Left colon (tissue), 2 donors: ENCODE data around the gene BCAS3. TPM values are rescaled to one million over a fixed set of nuclear protein-coding genes. Genes with fewer than 3 reads are reported as not detected.
"Not testable (repeated sequence)": the region's sequence is repeated elsewhere in the genome, so short reads cannot be mapped to it uniquely, and the experiment has no call there.

Experiments
- ATAC-seq: fragments of 200-7000 bp; cut with Tn5 transposase; one replicate; pipeline ENCODE4 v1.9.1; 2020; ENCODE audit warnings: mild to moderate bottlenecking, moderate library complexity
- DNase-seq, 2 donors: peaks; one replicate each; pipeline ENCODE4 v3.0.0-alpha.2; 2020
- intact Hi-C, 2 donors: fragments of 100-400 bp; cut with DNase I in 1 of 2; cut with micrococcal nuclease in 1 of 2; formaldehyde crosslinking; loops; one replicate each; pipeline versions ENCODE4 v1.11.2 to v1.14.0; 2022; cut with DNase I, micrococcal nuclease
- total RNA-seq, 2 donors: library from RNA; stranded (reverse); fragmentation: NEBNext Ultra II Directional; extraction: Animal tissue kit (Norgen Biotek cat#: 25700); gene quantifications; one replicate each; pipeline ENCODE4 v1.2.1, GENCODE V29; 2021
- donor health status: DM: no; HTN: no; CAD: no.
- donor health status: DM: yes; HTN: yes; CAD: no.

The BCAS3 gene
- total RNA-seq, 2 donors from 2014 or later: 19.9 to 20.2 TPM

GRCh38 chr17:60665602-60666001 is 12.0 kb upstream of the BCAS3 start:
- DNase-seq: no peak
- ATAC-seq: no peak
- intact Hi-C loops: no loop called here

DNA sequence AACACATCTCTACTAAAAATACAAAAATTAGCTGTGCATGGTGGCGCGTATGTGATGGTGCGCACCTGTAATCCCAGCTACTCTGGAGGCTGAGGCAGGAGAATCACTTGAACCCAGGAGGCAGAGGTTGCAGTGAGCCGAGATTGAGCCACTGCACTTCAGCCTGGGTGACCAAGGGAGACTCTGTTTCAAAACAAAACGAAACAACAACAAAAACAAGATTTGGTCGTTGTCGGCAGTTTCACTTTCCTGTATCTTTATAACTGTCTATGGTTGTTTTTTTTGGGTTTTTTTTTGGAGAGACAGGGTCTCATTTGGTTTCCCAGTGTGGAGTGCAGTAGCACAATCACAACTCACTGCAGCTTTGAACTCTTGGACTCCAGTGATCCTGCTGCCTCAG is 8.9 kb upstream of the BCAS3 start:
- DNase-seq, intact Hi-C loops, ATAC-seq: not testable (repeated sequence)

DNA sequence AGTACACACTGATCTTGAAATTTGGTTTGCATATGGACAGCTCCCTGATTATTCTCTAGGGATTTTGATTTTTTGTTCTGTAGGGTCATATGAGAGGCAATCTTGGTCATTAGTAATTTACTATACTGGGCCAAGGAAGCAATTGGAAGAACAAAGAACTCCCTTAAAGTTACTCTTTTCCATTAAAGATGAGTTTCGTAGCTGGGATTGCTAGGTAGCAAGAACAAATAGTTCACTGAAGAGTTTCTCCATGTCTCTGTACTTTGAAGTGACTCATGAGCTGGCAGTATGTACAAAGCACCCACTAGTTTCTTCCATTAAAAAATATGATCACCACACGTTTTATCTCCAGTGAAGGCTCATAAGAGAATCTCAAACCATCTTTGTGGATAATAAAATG is 6.2 kb upstream of the BCAS3 start:
- intact Hi-C loops: no loop called here
- ATAC-seq: no peak
- no peak for DNase-seq

DNA sequence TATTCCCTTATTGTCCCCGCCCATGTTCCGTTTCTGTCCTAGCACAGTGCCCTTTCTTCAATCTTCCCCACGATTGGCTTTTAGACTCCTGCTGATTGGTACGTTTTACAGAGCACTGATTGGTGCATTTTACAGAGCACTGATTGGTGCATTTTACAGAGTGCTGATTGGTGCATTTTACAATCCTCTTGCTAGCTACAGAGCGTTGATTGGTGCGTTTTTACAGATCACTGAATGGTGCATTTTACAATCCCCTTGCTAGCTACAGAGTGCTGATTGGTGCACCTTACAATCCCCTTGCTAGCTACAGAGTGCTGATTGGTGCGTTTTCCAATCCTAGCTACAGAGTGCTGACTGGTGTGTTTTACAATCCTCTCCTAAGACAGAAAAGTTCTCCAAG is 3.0 kb upstream of the BCAS3 start:
- DNase-seq, intact Hi-C loops, ATAC-seq: not testable (repeated sequence)

GRCh38 chr17:60675997-60676396 is 1.7 kb upstream of the BCAS3 start:
- ATAC-seq (no peak), DNase-seq (no peak)
- intact Hi-C loops: no loop called here

- DNase-seq (peak in 1 of 2 donors; percentile 24), ATAC-seq (no peak)
- intact Hi-C loops: no loop called here
Measured at GRCh38 chr17:60676758-60677307, 818 bp upstream of the BCAS3 start.

DNA sequence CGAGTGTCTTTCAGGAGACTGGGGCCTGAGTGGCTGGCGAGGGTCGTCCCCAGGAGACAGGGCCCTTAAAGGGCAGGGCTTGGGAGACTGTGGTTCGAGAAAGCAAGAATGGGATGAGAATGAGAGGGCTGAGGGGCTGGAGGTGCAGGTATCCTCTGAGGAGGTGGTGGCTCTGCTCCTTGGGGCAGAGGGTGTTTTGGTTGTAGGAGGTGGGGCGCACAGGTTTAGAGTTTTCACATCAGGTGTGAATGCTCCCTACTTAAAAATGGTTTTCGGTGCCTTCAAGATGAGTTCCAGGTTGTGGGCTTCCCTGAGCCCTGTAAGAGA is 430 bp downstream of the BCAS3 start:
- ATAC-seq (peak; percentile 9), DNase-seq (no peak)
- intact Hi-C loops: no loop called here

GRCh38 chr17:60679287-60679686 is 1.6 kb downstream of the BCAS3 start:
- ATAC-seq (no peak), DNase-seq (no peak)
- intact Hi-C loops: no loop called here

GRCh38 chr17:60680754-60681153 is 3.1 kb downstream of the BCAS3 start:
- ATAC-seq (no peak), DNase-seq (no peak)
- intact Hi-C loops: no loop called here

- intact Hi-C loops: no loop called here
- ATAC-seq: no peak
Measured at GRCh38 chr17:60685437-60685836, 7.8 kb downstream of the BCAS3 start.

DNA sequence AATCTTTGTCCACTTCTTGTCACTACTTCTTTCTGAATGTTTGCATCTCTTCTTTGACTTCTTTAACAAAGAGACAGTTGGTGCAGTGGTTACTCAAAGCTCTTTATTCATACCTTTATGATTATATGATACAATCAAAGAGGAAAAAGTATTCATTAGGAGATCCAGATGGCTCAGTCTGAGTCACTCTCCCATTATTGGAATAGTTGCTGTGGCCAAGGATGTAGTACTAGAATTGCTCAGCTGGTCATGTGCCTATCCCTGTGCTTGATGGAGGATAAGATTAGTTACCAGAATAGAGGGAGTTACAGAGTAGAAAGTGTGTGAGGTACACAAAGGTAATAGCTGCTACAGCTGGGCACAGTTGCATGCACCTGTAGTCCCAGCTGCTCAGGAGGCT is 18.3 kb downstream of the BCAS3 start:
- ATAC-seq: no peak
- intact Hi-C loops: no loop called here

More at GRCh38 chr17:60685437-60685836, 7.8 kb downstream of the BCAS3 start:
- DNase-seq: no peak

GRCh38 chr17:60699090-60699489 is 21.4 kb downstream of the BCAS3 start:
- no peak for DNase-seq
- intact Hi-C loops: no loop called here
- no peak for ATAC-seq

More for the DNA sequence above, 18.3 kb downstream of the BCAS3 start:
- DNase-seq: no peak

DNA sequence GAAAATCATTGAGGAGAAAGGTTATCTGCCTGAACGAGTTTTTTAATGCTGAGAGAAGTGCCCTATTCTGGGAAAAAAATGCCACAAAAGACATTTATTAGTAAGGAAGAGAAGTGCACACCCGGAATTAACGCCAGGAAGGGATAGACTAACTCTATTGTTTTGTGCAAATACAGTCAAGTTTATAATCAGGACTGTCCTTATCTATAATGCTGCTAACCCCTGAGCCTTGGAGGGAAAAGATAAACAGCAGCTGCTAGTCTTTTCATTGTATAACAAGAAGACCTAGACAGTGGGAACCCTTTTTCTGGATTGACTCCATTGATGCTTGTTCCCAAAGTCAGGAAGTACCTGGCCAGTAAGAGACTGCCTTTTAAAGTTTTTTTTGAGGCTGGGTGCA is 26.5 kb downstream of the BCAS3 start:
- intact Hi-C loops: no loop called here
- DNase-seq (no peak), ATAC-seq (no peak)

GRCh38 chr17:60712675-60713074 is 35.0 kb downstream of the BCAS3 start:
- ATAC-seq: no peak
- intact Hi-C loops: no loop called here
- DNase-seq: no peak

DNA sequence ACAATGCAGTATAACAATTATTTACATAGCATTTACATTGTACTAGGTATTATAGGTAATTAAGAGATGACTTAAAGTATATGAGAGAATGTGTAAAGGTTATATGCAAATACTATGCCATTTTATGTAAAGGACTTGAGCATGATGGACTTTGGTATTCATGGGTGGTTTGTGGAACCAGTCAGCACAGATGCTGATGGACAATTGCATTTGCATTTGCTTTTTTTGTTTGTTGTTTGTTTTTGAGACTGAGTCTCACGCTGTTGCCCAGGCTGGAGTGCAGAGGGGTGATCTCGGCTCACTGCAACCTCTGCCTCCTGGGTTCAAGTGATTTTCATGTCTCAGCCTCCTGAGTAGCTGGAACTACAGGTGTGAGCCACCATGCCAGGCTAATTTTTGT is 36.0 kb downstream of the BCAS3 start:
- ATAC-seq: no peak
- intact Hi-C loops: no loop called here
- DNase-seq: no peak

- ATAC-seq: no peak
- intact Hi-C loops: no loop called here
- DNase-seq: no peak
Measured at GRCh38 chr17:60716766-60717165, 39.1 kb downstream of the BCAS3 start.

- DNase-seq (no peak), ATAC-seq (no peak)
- intact Hi-C loops: no loop called here
Measured at GRCh38 chr17:60717814-60718213, 40.2 kb downstream of the BCAS3 start.

GRCh38 chr17:60720763-60721531 is 43.3 kb downstream of the BCAS3 start:
- DNase-seq (peak in 1 of 2 donors; percentile 12), ATAC-seq (peak; percentile 42)
- intact Hi-C loops: no loop called here

- DNase-seq: no peak
- intact Hi-C loops: no loop called here
- ATAC-seq: no peak
Measured at GRCh38 chr17:60724647-60725046, 47.0 kb downstream of the BCAS3 start.

DNA sequence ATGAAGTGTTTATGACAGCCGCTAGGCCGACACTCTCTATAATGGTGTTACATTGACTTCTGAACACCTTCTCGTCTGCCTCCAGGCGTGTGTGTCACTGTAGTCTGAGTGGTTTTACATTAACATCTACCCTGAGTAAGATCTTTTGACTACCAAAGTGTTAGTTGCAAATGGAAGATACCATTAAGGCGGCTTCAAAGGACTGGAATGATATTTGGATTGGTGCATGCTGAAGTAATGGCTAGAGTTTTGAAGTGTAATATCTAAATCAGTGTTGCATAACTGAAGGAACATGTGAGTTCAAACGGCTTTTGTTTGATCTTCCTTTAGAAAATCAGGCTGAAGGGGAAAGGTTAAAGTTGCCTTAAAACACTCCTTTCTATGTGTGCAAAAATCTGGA is 52.2 kb downstream of the BCAS3 start:
- intact Hi-C loops: no loop called here
- ATAC-seq (peak; percentile 85), DNase-seq (no peak)

GRCh38 chr17:60730273-60730672 is 52.6 kb downstream of the BCAS3 start:
- ATAC-seq: no peak
- DNase-seq: no peak

More at GRCh38 chr17:60730273-60730672, 52.6 kb downstream of the BCAS3 start:
- intact Hi-C loops: no loop called here
